Epithelial cell of proximal tubule (primary cell): ENCODE data around the gene MARCHF2. TPM values are rescaled to one million over a fixed set of nuclear protein-coding genes. Genes with fewer than 3 reads are reported as not detected.

Experiments used
- DNase-seq: peaks from one replicate; pipeline ENCODE4 v3.0.0-alpha.2; 2011; ENCODE audit warnings: low read depth
- H3K4me3 ChIP-seq: 2 replicates; pipeline ENCODE4 v1.5.1; 2011; ENCODE audit warnings: low read depth, mild to moderate bottlenecking, low read length
- total RNA-seq: library from RNA; depleted of rRNA; stranded (reverse); fragments of >200 nt; gene quantifications from 2 replicates; pipeline ENCODE4 v1.2.3, GENCODE V29; 2015
- TF ChIP-seq, protein P1 (sequence below): conservative IDR thresholded peaks from 2 replicates; pipeline ENCODE4 v1.5.1; 2012; ENCODE audit warnings: low read depth, mild to moderate bottlenecking, low read length

Gene MARCHF2
- total RNA-seq, 1 donor from 2014 or later, result 58.9 TPM

DNA sequence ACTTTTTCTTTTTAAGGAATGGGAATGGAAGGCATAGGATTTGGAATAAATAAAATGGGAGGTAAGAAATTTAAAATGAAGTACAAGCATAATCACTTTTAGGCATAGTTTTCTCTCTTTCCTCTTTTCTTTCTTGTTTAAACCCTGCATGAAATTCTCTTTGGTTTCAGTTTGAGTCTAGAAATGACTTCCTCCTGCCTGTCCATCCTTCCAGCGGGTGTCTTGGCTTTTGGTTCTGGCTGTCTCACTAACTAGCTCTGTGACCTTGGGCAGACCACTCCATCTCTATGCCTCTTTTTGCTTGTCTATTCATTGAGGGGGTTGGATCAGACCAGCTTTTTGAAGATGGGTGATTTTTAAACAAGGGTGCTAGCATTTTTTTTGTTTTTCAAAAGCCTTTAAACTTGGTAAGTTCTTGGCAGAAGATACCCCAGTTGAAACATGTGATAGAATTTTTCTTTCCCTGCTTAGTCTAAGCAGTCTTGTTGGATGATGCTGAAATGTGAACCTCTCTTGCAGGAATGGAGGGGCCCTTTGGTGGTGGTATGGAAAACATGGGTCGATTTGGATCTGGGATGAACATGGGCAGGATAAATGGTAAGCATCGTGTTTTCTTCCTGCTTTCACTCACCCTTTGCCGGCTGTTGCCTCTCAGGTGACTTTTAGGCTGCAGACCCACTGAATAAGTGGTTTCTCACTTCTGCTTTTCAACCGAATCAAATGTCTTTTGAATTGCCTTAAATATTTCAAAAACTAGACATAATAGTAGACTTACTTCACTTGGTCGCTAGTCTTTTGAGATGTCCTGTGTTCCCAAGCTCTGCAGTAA is 60.8 kb downstream of the MARCHF2 start:
- no peak for DNase-seq
- TF ChIP-seq, protein P1, sequence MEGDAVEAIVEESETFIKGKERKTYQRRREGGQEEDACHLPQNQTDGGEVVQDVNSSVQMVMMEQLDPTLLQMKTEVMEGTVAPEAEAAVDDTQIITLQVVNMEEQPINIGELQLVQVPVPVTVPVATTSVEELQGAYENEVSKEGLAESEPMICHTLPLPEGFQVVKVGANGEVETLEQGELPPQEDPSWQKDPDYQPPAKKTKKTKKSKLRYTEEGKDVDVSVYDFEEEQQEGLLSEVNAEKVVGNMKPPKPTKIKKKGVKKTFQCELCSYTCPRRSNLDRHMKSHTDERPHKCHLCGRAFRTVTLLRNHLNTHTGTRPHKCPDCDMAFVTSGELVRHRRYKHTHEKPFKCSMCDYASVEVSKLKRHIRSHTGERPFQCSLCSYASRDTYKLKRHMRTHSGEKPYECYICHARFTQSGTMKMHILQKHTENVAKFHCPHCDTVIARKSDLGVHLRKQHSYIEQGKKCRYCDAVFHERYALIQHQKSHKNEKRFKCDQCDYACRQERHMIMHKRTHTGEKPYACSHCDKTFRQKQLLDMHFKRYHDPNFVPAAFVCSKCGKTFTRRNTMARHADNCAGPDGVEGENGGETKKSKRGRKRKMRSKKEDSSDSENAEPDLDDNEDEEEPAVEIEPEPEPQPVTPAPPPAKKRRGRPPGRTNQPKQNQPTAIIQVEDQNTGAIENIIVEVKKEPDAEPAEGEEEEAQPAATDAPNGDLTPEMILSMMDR, result no peak
- no peak overlapping the region for H3K4me3 ChIP-seq

DNA sequence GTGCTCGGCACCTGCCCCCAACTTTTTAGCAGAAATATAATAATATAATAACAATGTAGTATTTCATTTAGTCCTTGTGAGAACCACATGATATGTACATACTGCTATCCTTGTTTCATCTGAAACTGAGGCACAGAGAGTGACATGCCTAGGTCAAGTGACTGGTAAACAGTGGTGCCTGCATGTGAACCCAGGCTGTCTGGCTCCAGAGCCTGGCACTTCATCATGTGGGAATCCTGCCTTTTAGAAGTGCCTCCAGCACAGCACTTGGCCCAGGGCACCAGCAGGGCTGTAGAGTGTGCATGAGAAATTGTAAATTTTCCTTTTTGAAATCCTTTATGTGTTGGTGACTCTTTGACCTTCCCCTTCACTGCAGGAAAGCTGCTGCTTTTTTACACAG is 61.9 kb downstream of the MARCHF2 start:
- DNase-seq, result no peak
- H3K4me3 ChIP-seq, result no peak overlapping the region
- TF ChIP-seq, protein P1, result no peak

DNA sequence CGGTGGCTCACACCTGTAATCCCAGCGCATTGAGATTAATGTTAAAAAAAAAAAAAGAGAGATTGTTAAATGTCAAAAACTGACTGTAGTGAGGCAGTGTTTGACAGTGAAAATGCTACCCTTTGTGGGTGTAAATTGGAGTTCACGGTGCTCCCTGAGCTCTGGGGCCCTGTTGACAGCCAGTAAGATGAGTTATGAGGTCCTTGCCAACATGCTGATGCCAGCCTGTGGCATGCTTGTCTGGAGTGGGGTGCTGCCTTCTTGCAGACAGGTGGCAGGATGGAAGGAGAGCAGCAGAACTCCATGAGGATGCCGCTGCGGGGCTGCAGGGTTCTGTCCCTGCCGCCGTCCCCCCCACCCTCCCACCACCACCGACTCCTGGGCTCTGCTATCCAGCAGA is 63.4 kb downstream of the MARCHF2 start:
- TF ChIP-seq, protein P1, result no peak

DNA sequence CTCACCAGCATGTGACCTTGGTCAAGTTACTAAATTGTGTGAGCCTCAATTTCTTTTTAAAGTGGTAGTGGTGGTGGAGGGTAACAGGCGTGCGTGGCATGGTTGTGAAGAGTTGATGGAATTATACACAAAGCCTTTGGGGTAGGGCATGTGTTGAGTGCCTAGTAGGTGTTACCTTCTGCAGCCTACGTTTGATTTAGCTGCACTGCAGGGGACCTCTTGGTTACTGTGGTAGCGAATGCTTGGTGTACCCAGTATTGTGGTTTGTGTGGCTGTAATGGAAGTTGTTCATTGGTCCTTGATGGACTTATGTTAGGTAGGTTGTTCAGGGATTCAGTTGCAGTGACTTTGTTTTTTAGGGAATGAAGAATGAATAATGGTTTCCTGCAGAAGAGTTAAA is 64.8 kb downstream of the MARCHF2 start:
- TF ChIP-seq, protein P1, result no peak
- no peak for DNase-seq
- no peak overlapping the region for H3K4me3 ChIP-seq

More for the DNA sequence above, 63.4 kb downstream of the MARCHF2 start:
- no peak for DNase-seq
- no peak overlapping the region for H3K4me3 ChIP-seq

DNA sequence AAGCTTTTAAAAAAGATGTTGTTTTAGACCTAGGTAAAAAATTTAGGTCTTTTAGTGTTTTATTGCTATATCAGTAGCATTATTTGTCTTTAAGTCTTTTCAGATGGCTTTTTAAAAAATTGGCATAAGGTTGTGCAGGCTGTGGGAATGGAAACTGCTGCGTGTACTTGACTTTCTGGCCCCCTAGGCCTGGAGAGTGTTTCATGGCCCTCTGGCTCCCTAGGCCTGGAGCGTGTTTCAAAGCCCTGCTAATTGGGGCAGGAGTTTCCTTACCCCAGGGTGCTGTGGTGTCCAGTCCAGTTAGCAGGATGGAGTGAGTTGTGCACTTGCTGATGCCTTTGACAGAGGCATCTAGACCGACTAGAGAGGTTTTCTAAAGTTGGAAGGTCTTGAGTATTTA is 65.5 kb downstream of the MARCHF2 start:
- H3K4me3 ChIP-seq, result no peak overlapping the region
- TF ChIP-seq, protein P1, result no peak
- no peak for DNase-seq

DNA sequence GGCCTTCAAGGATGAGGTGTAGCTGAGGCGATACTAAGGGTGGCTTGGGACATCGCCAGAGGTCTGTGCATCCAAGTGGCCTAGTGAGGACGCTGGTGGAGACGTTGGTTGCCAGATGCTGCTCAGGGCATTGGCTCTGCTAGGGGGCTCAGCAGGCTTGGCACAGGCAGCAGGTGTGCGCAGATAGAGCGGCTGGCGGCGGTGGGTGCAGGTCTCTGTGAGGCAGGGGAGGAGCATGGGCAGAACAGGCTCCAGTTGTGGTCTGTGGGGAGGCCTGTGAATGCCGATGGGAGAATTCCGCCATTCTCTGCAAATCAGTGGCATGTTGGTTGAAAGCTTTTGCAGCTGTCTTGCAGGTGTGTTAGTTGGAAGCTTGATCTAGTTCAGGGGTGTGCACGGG is 68.1 kb downstream of the MARCHF2 start:
- DNase-seq, result no peak
- no peak overlapping the region for H3K4me3 ChIP-seq
- TF ChIP-seq, protein P1, result no peak

DNA sequence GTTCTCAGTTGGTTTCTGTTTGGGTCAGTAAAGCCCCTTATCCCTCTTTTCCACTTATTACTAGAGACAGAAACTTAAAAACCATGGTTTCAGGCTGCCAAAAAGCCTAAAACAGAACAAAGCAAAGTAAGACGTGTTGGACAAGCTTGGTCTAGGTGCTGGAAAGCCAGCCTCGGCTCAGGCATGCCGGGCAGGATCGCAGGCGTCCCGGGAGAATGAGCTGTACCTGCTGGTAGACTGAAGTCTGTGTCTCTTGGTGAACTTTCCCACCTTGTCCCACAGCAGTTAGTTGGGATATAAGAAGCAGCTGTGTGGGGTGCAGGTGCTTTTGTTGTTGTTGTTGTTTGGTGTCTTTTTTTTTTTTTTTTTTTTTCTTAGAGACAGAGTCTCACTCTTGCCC is 68.5 kb downstream of the MARCHF2 start:
- TF ChIP-seq, protein P1, result no peak
- no peak overlapping the region for H3K4me3 ChIP-seq
- no peak for DNase-seq
